ENCODE data around the gene SLX4IP.
A peak's percentile ranks its signal among the peaks of the same experiment; 100 is the strongest.

Gene SLX4IP

GRCh38 chr20:10663756-10664155 is 228.7 kb downstream of the SLX4IP start:
- WGBS: 95% methylated on average over 6 of the region's 8 CpGs
- Histone ChIP-seq H3K14ac (ENCODE audit: low read length in 2 of 2) (no peak overlapping the region), H2BK15ac (ENCODE audit: low read depth, poor library complexity, severe bottlenecking) (no peak overlapping the region), H2BK12ac (ENCODE audit: low read length in 2 of 2) (no peak overlapping the region), H3K36me3 (ENCODE audit: control insufficient read depth in 1 of 2, insufficient read depth in 2 of 2, low read depth in 1 of 2, low read length in 2 of 2) (peaks cover 43 to 65% of the 10 kb centered on the region in 2 experiments), H3K79me1 (replicated peaks; ENCODE audit: low read length, poor library complexity, severe bottlenecking) (peaks cover 43% of the 10 kb centered on the region), H2BK120ac (ENCODE audit: low read depth, low read length) (no peak overlapping the region), H2AK5ac (ENCODE audit: low read length, severe bottlenecking) (no peak overlapping the region), H2BK5ac (ENCODE audit: low read depth, low read length, poor library complexity, severe bottlenecking) (no peak overlapping the region), H2AFZ (ENCODE audit: low read depth, low read length) (no peak overlapping the region), H3K4me1 (ENCODE audit: control insufficient read depth, insufficient read depth, low read depth, low read length) (peaks cover 29% of the 10 kb centered on the region), H4K91ac (ENCODE audit: low read length) (no peak overlapping the region), H3K9me3 (ENCODE audit: control insufficient read depth, low read length) (peaks cover 4% of the 10 kb centered on the region), H3K27ac (ENCODE audit: low read length, poor library complexity, severe bottlenecking) (no peak overlapping the region), H3K9ac (ENCODE audit: low read length) (no peak overlapping the region), H3K27me3 (ENCODE audit: control insufficient read depth in 1 of 2, insufficient read depth in 1 of 2, low read length in 2 of 2) (no peaks in the 10 kb centered on the region), H3K4me3 (ENCODE audit: insufficient read depth in 1 of 2, low read depth in 1 of 2, low read length in 2 of 2) (no peak overlapping the region), H3K4ac (ENCODE audit: low read depth in 1 of 2, low read length in 2 of 2) (no peak overlapping the region), H4K8ac (ENCODE audit: low read length) (no peak overlapping the region), H3K23ac (ENCODE audit: low read length in 2 of 2) (no peak overlapping the region), H3K18ac (ENCODE audit: low read depth in 1 of 2, low read length in 2 of 2) (no peak overlapping the region), H3K4me2 (ENCODE audit: low read length, poor library complexity, severe bottlenecking) (no peak overlapping the region)
- no peak for DNase-seq

GRCh38 chr20:10665027-10665561 is 230.0 kb downstream of the SLX4IP start:
- no peak overlapping the region for H3K14ac ChIP-seq (ENCODE audit: low read length in 2 of 2)
- H3K27me3 ChIP-seq (ENCODE audit: control insufficient read depth in 1 of 2, insufficient read depth in 1 of 2, low read length in 2 of 2): no peaks in the 10 kb centered on the region
- H2BK120ac ChIP-seq (ENCODE audit: low read depth, low read length): no peak overlapping the region
- no peak overlapping the region for H2BK12ac ChIP-seq (ENCODE audit: low read length in 2 of 2)
- no peak overlapping the region for H3K4me2 ChIP-seq (ENCODE audit: low read length, poor library complexity, severe bottlenecking)
- H3K9ac ChIP-seq (ENCODE audit: low read length): peak overlapping the region; percentile 20
- peaks cover 41 to 53% of the 10 kb centered on the region in 2 experiments for H3K36me3 ChIP-seq (ENCODE audit: control insufficient read depth in 1 of 2, insufficient read depth in 2 of 2, low read depth in 1 of 2, low read length in 2 of 2)
- H2BK5ac ChIP-seq (ENCODE audit: low read depth, low read length, poor library complexity, severe bottlenecking): no peak overlapping the region
- no peak overlapping the region for H2BK15ac ChIP-seq (ENCODE audit: low read depth, poor library complexity, severe bottlenecking)
- no peak for DNase-seq
- H3K27ac ChIP-seq (ENCODE audit: low read length, poor library complexity, severe bottlenecking): no peak overlapping the region
- no peak overlapping the region for H3K4ac ChIP-seq (ENCODE audit: low read depth in 1 of 2, low read length in 2 of 2)
- H3K4me1 ChIP-seq (ENCODE audit: control insufficient read depth, insufficient read depth, low read depth, low read length): peaks cover 29% of the 10 kb centered on the region
- no peak overlapping the region for H2AK5ac ChIP-seq (ENCODE audit: low read length, severe bottlenecking)
- no peak overlapping the region for H2AFZ ChIP-seq (ENCODE audit: low read depth, low read length)
- no peak overlapping the region for H4K8ac ChIP-seq (ENCODE audit: low read length)
- H3K9me3 ChIP-seq (ENCODE audit: control insufficient read depth, low read length): peaks cover 4% of the 10 kb centered on the region
- H4K91ac ChIP-seq (ENCODE audit: low read length): no peak overlapping the region
- peak overlapping the region in 1 of 2 experiments; percentile 38 for H3K18ac ChIP-seq (ENCODE audit: low read depth in 1 of 2, low read length in 2 of 2)
- WGBS: 75% methylated on average over 6 of the region's 7 CpGs
- peaks cover 43% of the 10 kb centered on the region for H3K79me1 ChIP-seq (replicated peaks; ENCODE audit: low read length, poor library complexity, severe bottlenecking)
- H3K23ac ChIP-seq (ENCODE audit: low read length in 2 of 2): no peak overlapping the region
- H3K4me3 ChIP-seq (ENCODE audit: insufficient read depth in 1 of 2, low read depth in 1 of 2, low read length in 2 of 2): no peak overlapping the region

GRCh38 chr20:10665791-10666190 is 230.7 kb downstream of the SLX4IP start:
- Histone ChIP-seq H3K4me1 (ENCODE audit: control insufficient read depth, insufficient read depth, low read depth, low read length) (peaks cover 24% of the 10 kb centered on the region), H3K9me3 (ENCODE audit: control insufficient read depth, low read length) (peaks cover 4% of the 10 kb centered on the region), H3K23ac (ENCODE audit: low read length in 2 of 2) (no peak overlapping the region), H2BK120ac (ENCODE audit: low read depth, low read length) (no peak overlapping the region), H3K27ac (ENCODE audit: low read length, poor library complexity, severe bottlenecking) (no peak overlapping the region), H3K79me1 (replicated peaks; ENCODE audit: low read length, poor library complexity, severe bottlenecking) (peaks cover 43% of the 10 kb centered on the region), H4K8ac (ENCODE audit: low read length) (peak overlapping the region; percentile 19), H3K4ac (ENCODE audit: low read depth in 1 of 2, low read length in 2 of 2) (no peak overlapping the region), H4K91ac (ENCODE audit: low read length) (no peak overlapping the region), H2BK5ac (ENCODE audit: low read depth, low read length, poor library complexity, severe bottlenecking) (no peak overlapping the region), H3K27me3 (ENCODE audit: control insufficient read depth in 1 of 2, insufficient read depth in 1 of 2, low read length in 2 of 2) (no peaks in the 10 kb centered on the region), H3K36me3 (ENCODE audit: control insufficient read depth in 1 of 2, insufficient read depth in 2 of 2, low read depth in 1 of 2, low read length in 2 of 2) (peaks cover 37 to 47% of the 10 kb centered on the region in 2 experiments), H3K18ac (ENCODE audit: low read depth in 1 of 2, low read length in 2 of 2) (no peak overlapping the region), H2BK15ac (ENCODE audit: low read depth, poor library complexity, severe bottlenecking) (peak overlapping the region; percentile 44), H2AK5ac (ENCODE audit: low read length, severe bottlenecking) (peak overlapping the region; percentile 65), H3K4me2 (ENCODE audit: low read length, poor library complexity, severe bottlenecking) (no peak overlapping the region), H3K14ac (ENCODE audit: low read length in 2 of 2) (no peak overlapping the region), H2BK12ac (ENCODE audit: low read length in 2 of 2) (peak overlapping the region in 1 of 2 experiments; percentile 59), H3K9ac (ENCODE audit: low read length) (peak overlapping the region; percentile 20), H3K4me3 (ENCODE audit: insufficient read depth in 1 of 2, low read depth in 1 of 2, low read length in 2 of 2) (no peak overlapping the region), H2AFZ (ENCODE audit: low read depth, low read length) (no peak overlapping the region)
- WGBS: 74% methylated on average over 6 of the region's 6 CpGs
- no peak for DNase-seq

- Histone ChIP-seq H3K4me1 (ENCODE audit: control insufficient read depth, insufficient read depth, low read depth, low read length) (peaks cover 21% of the 10 kb centered on the region), H3K4ac (ENCODE audit: low read depth in 1 of 2, low read length in 2 of 2) (no peak overlapping the region), H3K27ac (ENCODE audit: low read length, poor library complexity, severe bottlenecking) (no peak overlapping the region), H4K8ac (ENCODE audit: low read length) (no peak overlapping the region), H2AK5ac (ENCODE audit: low read length, severe bottlenecking) (peak overlapping the region; percentile 65), H3K18ac (ENCODE audit: low read depth in 1 of 2, low read length in 2 of 2) (no peak overlapping the region), H4K91ac (ENCODE audit: low read length) (peak overlapping the region; percentile 1), H2BK5ac (ENCODE audit: low read depth, low read length, poor library complexity, severe bottlenecking) (no peak overlapping the region), H3K36me3 (ENCODE audit: control insufficient read depth in 1 of 2, insufficient read depth in 2 of 2, low read depth in 1 of 2, low read length in 2 of 2) (peaks cover 32 to 40% of the 10 kb centered on the region in 2 experiments), H3K9ac (ENCODE audit: low read length) (peak overlapping the region; percentile 20), H3K14ac (ENCODE audit: low read length in 2 of 2) (no peak overlapping the region), H3K9me3 (ENCODE audit: control insufficient read depth, low read length) (peaks cover under 1% of the 10 kb centered on the region), H3K4me2 (ENCODE audit: low read length, poor library complexity, severe bottlenecking) (no peak overlapping the region), H2BK15ac (ENCODE audit: low read depth, poor library complexity, severe bottlenecking) (no peak overlapping the region), H3K4me3 (ENCODE audit: insufficient read depth in 1 of 2, low read depth in 1 of 2, low read length in 2 of 2) (no peak overlapping the region), H2BK12ac (ENCODE audit: low read length in 2 of 2) (no peak overlapping the region), H3K23ac (ENCODE audit: low read length in 2 of 2) (no peak overlapping the region), H2AFZ (ENCODE audit: low read depth, low read length) (no peak overlapping the region), H2BK120ac (ENCODE audit: low read depth, low read length) (no peak overlapping the region), H3K79me1 (replicated peaks; ENCODE audit: low read length, poor library complexity, severe bottlenecking) (peaks cover 38% of the 10 kb centered on the region), H3K27me3 (ENCODE audit: control insufficient read depth in 1 of 2, insufficient read depth in 1 of 2, low read length in 2 of 2) (no peaks in the 10 kb centered on the region)
- DNase-seq: no peak
- 94% methylated on average over 6 of the region's 7 CpGs for WGBS
Observed at GRCh38 chr20:10666221-10667076, 231.3 kb downstream of the SLX4IP start.
